ENCODE results near the gene EBF4. TPM values are rescaled to one million over a fixed set of nuclear protein-coding genes. Genes with fewer than 3 reads are reported as not detected.

EBF4 gene
- total RNA-seq = 0.78 and 0.89 TPM in 2 replicates

GRCh38 chr20:2692036-2692885 is at the start of gene EBF4:
Gene EBF4, plus strand, starts transcription at chr20:2692780. Its CDS starts 866 bp downstream, at chr20:2693646.

GRCh38 chr20:2651772-2652723 is 40.5 kb upstream of the EBF4 start, which contains the start of gene NOP56:
Gene NOP56, plus strand, starts transcription at chr20:2652632. Its CDS starts 29 bp downstream, at chr20:2652661.

GRCh38 chr20:2663887-2664719 is 28.5 kb upstream of the EBF4 start, which contains the start of gene IDH3B:
Gene IDH3B, minus strand, starts transcription at chr20:2664216. Its CDS starts 28 bp downstream, at chr20:2664188.

GRCh38 chr20:2800521-2801285 is 108.1 kb downstream of the EBF4 start, which contains the start of gene CPXM1:
Gene CPXM1, minus strand, starts transcription at chr20:2800627. Its CDS starts 55 bp downstream, at chr20:2800572.

Other genes with a start within 250 kb of the EBF4 start
- gene SNRPB, start 222.0 kb upstream of the EBF4 start, total RNA-seq = 80.7 and 90.6 TPM in 2 replicates
- 13.0 and 15.3 TPM in 2 replicates for gene ZNF343, start 183.9 kb upstream of the EBF4 start, total RNA-seq
- gene TMC2, start 156.2 kb upstream of the EBF4 start, total RNA-seq = not detected in 2 replicates
- 80.0 and 122 TPM in 2 replicates for gene NOP56, start 40.1 kb upstream of the EBF4 start, total RNA-seq
- 55.0 and 57.1 TPM in 2 replicates for gene IDH3B, start 28.6 kb upstream of the EBF4 start, total RNA-seq
- 0.33 TPM in 1 of 2 replicates, not detected in the other for gene CPXM1, start 107.8 kb downstream of the EBF4 start, total RNA-seq
- not detected in 2 replicates for gene C20orf141, start 122.2 kb downstream of the EBF4 start, total RNA-seq
- gene TMEM239, start 123.6 kb downstream of the EBF4 start, total RNA-seq = 0.07 TPM in 1 of 2 replicates, not detected in the other
- gene PCED1A, start 147.9 kb downstream of the EBF4 start, total RNA-seq = 24.8 and 31.0 TPM in 2 replicates
- 54.2 and 56.6 TPM in 2 replicates for gene VPS16, start 148.0 kb downstream of the EBF4 start, total RNA-seq
- gene PTPRA, start 180.7 kb downstream of the EBF4 start, total RNA-seq = 39.0 and 40.4 TPM in 2 replicates